ENCODE measurements around the gene PPP1R15A. TPM values are rescaled to one million over a fixed set of nuclear protein-coding genes. Genes with fewer than 3 reads are reported as not detected.
"Not testable (repeated sequence)": the region's sequence is repeated elsewhere in the genome, so short reads cannot be mapped to it uniquely, and the experiment has no call there.

Gene PPP1R15A
- total and polyA plus RNA-seq, 4 experiments from 2014 or later, result 67.0 to 83.3 (median 74.7) TPM

- Mint-ChIP-seq H3K27ac (no peak overlapping the region), H3K27me3 (peaks cover 20 to 24% of the 10 kb centered on the region in 2 donors), H3K4me1 (peaks cover 3 to 10% (median 4%) of the 10 kb centered on the region in 4 donors), H3K4me3 (no peak overlapping the region), H3K36me3 (no peaks in the 10 kb centered on the region), H3K9me3 (no peaks in the 10 kb centered on the region)
- ChIA-PET CTCF (ENCODE audit: partially characterized antibody) (no interaction called here), POLR2A (ENCODE audit: partially characterized antibody) (no interaction called here)
- DNase-seq, result no peak
- peaks cover 2% of the 10 kb centered on the region for H3K4me1 ChIP-seq (ENCODE audit: insufficient read depth, low read length)
- H3K4me3 ChIP-seq (ENCODE audit: low read length in 2 of 2), result no peak overlapping the region
- no peaks in the 10 kb centered on the region for H3K9me3 ChIP-seq (ENCODE audit: control insufficient read depth in 1 of 2, low read length in 2 of 2)
- intact Hi-C loops (cut with micrococcal nuclease), result no loop called here
- peaks cover 10% of the 10 kb centered on the region for H3K27me3 ChIP-seq (ENCODE audit: insufficient read depth, low read length)
- H3K36me3 ChIP-seq (ENCODE audit: insufficient read depth, low read length), result no peaks in the 10 kb centered on the region
- no peak overlapping the region for H3K27ac ChIP-seq (ENCODE audit: low read depth, low read length)
These were observed 18.3 kb downstream of the PPP1R15A start for GRCh38 chr19:48890551-48890950.

GRCh38 chr19:48895226-48895625 is 23.0 kb downstream of the PPP1R15A start:
- Mint-ChIP-seq H3K27ac (no peak overlapping the region), H3K4me1 (peaks cover 9 to 28% (median 15%) of the 10 kb centered on the region in 4 donors), H3K9me3 (no peaks in the 10 kb centered on the region), H3K4me3 (peak overlapping the region in 3 of 8 donors; percentile 41 to 63 (median 48)), H3K27me3 (peaks cover 20 to 24% of the 10 kb centered on the region in 2 donors), H3K36me3 (peaks cover 0 to 4% of the 10 kb centered on the region in 2 donors)
- Histone ChIP-seq H3K4me1 (ENCODE audit: insufficient read depth, low read length) (peaks cover 9% of the 10 kb centered on the region), H3K4me3 (ENCODE audit: low read length in 2 of 2) (no peak overlapping the region), H3K36me3 (ENCODE audit: insufficient read depth, low read length) (no peaks in the 10 kb centered on the region), H3K27me3 (ENCODE audit: insufficient read depth, low read length) (peaks cover 10% of the 10 kb centered on the region), H3K27ac (ENCODE audit: low read depth, low read length) (no peak overlapping the region), H3K9me3 (ENCODE audit: control insufficient read depth in 1 of 2, low read length in 2 of 2) (no peaks in the 10 kb centered on the region)
- intact Hi-C loops (cut with micrococcal nuclease), result no loop called here
- ChIA-PET CTCF (ENCODE audit: partially characterized antibody) (interaction anchor here (1.4 to 1.5 kb wide), 2 partner anchors 76 to 100 kb away, joined by 3 to 4 read pairs; no protein-coding TSS in a partner anchor), POLR2A (ENCODE audit: partially characterized antibody) (interaction anchor here (1.4 to 1.8 kb wide), 4 partner anchors 13 to 98 kb away, joined by 4 to 9 read pairs (median 6); partner anchors contain the start of genes FTL, GYS1 and RUVBL2)
- peak in 1 of 5 donors; percentile 26 for DNase-seq

GRCh38 chr19:48896191-48896720 is 24.0 kb downstream of the PPP1R15A start:
- peaks cover 15 to 37% (median 21%) of the 10 kb centered on the region in 4 donors for H3K4me1 Mint-ChIP-seq
- POLR2A ChIA-PET (ENCODE audit: partially characterized antibody), result interaction anchor here (0.6 to 1.8 kb wide), 6 partner anchors 14 to 755 kb away, joined by 3 to 9 read pairs (median 4); partner anchors contain the start of genes FTL, GYS1 and RUVBL2
- no peaks in the 10 kb centered on the region for H3K9me3 Mint-ChIP-seq

GRCh38 chr19:48897181-48897580 is 25.0 kb downstream of the PPP1R15A start:
- ChIA-PET CTCF (ENCODE audit: partially characterized antibody) (no interaction called here), POLR2A (ENCODE audit: partially characterized antibody) (interaction anchor here (1.0 to 1.8 kb wide), 2 partner anchors 22 to 24 kb away, joined by 3 to 9 read pairs; no protein-coding TSS in a partner anchor)
- Histone ChIP-seq H3K27ac (ENCODE audit: low read depth, low read length) (no peak overlapping the region), H3K36me3 (ENCODE audit: insufficient read depth, low read length) (no peaks in the 10 kb centered on the region), H3K27me3 (ENCODE audit: insufficient read depth, low read length) (peaks cover 10% of the 10 kb centered on the region), H3K9me3 (ENCODE audit: control insufficient read depth in 1 of 2, low read length in 2 of 2) (no peaks in the 10 kb centered on the region), H3K4me1 (ENCODE audit: insufficient read depth, low read length) (peaks cover 25% of the 10 kb centered on the region), H3K4me3 (ENCODE audit: low read length in 2 of 2) (no peak overlapping the region)
- Mint-ChIP-seq H3K27ac (peak overlapping the region in 4 of 7 donors; percentile 18 to 60 (median 44)), H3K9me3 (no peaks in the 10 kb centered on the region), H3K36me3 (peaks cover 5 to 13% of the 10 kb centered on the region in 2 donors), H3K4me3 (no peak overlapping the region), H3K4me1 (peaks cover 18 to 46% (median 27%) of the 10 kb centered on the region in 4 donors), H3K27me3 (peaks cover 12 to 13% of the 10 kb centered on the region in 2 donors)
- no peak for DNase-seq
- intact Hi-C loops (cut with micrococcal nuclease), result no loop called here

More at GRCh38 chr19:48896191-48896720, 24.0 kb downstream of the PPP1R15A start:
- peaks cover 10% of the 10 kb centered on the region for H3K27me3 ChIP-seq (ENCODE audit: insufficient read depth, low read length)
- no peak overlapping the region for H3K27ac ChIP-seq (ENCODE audit: low read depth, low read length)
- Mint-ChIP-seq H3K36me3 (peaks cover 5 to 11% of the 10 kb centered on the region in 2 donors), H3K4me3 (peak overlapping the region in 5 of 8 donors; percentile 25 to 52 (median 48)), H3K27me3 (peaks cover 15 to 20% of the 10 kb centered on the region in 2 donors), H3K27ac (peak overlapping the region in 3 of 7 donors; percentile 8 to 75 (median 42))
- intact Hi-C loops (cut with micrococcal nuclease), result no loop called here
- no peaks in the 10 kb centered on the region for H3K36me3 ChIP-seq (ENCODE audit: insufficient read depth, low read length)
- no peaks in the 10 kb centered on the region for H3K9me3 ChIP-seq (ENCODE audit: control insufficient read depth in 1 of 2, low read length in 2 of 2)
- no peak overlapping the region for H3K4me3 ChIP-seq (ENCODE audit: low read length in 2 of 2)
- no peak for DNase-seq
- CTCF ChIA-PET (ENCODE audit: partially characterized antibody), result interaction anchor here (0.5 to 1.4 kb wide), 2 partner anchors 101 to 124 kb away, joined by 3 read pairs; no protein-coding TSS in a partner anchor
- H3K4me1 ChIP-seq (ENCODE audit: insufficient read depth, low read length), result peaks cover 17% of the 10 kb centered on the region

- Mint-ChIP-seq H3K27ac (peak overlapping the region in 5 of 7 donors; percentile 68 to 97 (median 88)), H3K4me1 (peaks cover 20 to 52% (median 32%) of the 10 kb centered on the region in 4 donors), H3K4me3 (peak overlapping the region in 6 of 8 donors; percentile 12 to 98 (median 74)), H3K36me3 (peaks cover 9 to 18% of the 10 kb centered on the region in 2 donors)
- DNase-seq; H3K9me3 ChIP-seq (ENCODE audit: control insufficient read depth in 1 of 2, low read length in 2 of 2); H3K36me3 ChIP-seq (ENCODE audit: insufficient read depth, low read length); H3K27me3 Mint-ChIP-seq; H3K27ac ChIP-seq (ENCODE audit: low read depth, low read length); intact Hi-C loops (cut with micrococcal nuclease); H3K9me3 Mint-ChIP-seq; H3K27me3 ChIP-seq (ENCODE audit: insufficient read depth, low read length): not testable (repeated sequence)
- ChIA-PET CTCF (ENCODE audit: partially characterized antibody) (interaction anchor here (1.2 to 3.1 kb wide), 5 partner anchors 13 to 94 kb away, joined by 3 to 17 read pairs (median 5); partner anchors contain the start of genes GYS1 and RUVBL2), POLR2A (ENCODE audit: partially characterized antibody) (interaction anchor here (0.6 to 4.3 kb wide), 11 partner anchors 18 to 119 kb away, joined by 3 to 78 read pairs (median 7); partner anchors contain the start of genes BAX, FTL, GYS1 and PPP1R15A)
- Histone ChIP-seq H3K4me3 (ENCODE audit: low read length in 2 of 2) (peak overlapping the region in 1 of 2 donors; percentile 73), H3K4me1 (ENCODE audit: insufficient read depth, low read length) (peaks cover 30% of the 10 kb centered on the region)
These were observed 27.1 kb downstream of the PPP1R15A start for GRCh38 chr19:48899386-48899749.

GRCh38 chr19:48899781-48900476 is 27.7 kb downstream of the PPP1R15A start, which contains the start of gene NUCB1:
TSS of gene NUCB1 (plus strand) at chr19:48900312. CDS start at chr19:48900797, 485 bp downstream.
- intact Hi-C loops (cut with micrococcal nuclease), result loop anchor here (1.0 to 10.0 kb wide), 4 partner anchors 25 to 65 kb away; partner anchors contain the start of genes DHDH and FTL
- CTCF ChIA-PET (ENCODE audit: partially characterized antibody), result interaction anchor here (1.2 to 3.1 kb wide), 5 partner anchors 14 to 93 kb away, joined by 3 to 17 read pairs (median 5); partner anchors contain the start of genes GYS1 and RUVBL2
- Histone ChIP-seq H3K9me3 (ENCODE audit: control insufficient read depth in 1 of 2, low read length in 2 of 2) (no peaks in the 10 kb centered on the region), H3K4me3 (ENCODE audit: low read length in 2 of 2) (peak within 1 kb of the TSS; percentile 73 to 85), H3K36me3 (ENCODE audit: insufficient read depth, low read length) (peaks cover 4% of the 10 kb centered on the region), H3K27me3 (ENCODE audit: insufficient read depth, low read length) (peaks cover 4% of the 10 kb centered on the region), H3K27ac (ENCODE audit: low read depth, low read length) (peak within 1 kb of the TSS; percentile 81), H3K4me1 (ENCODE audit: insufficient read depth, low read length) (peaks cover 30% of the 10 kb centered on the region)
- POLR2A ChIA-PET (ENCODE audit: partially characterized antibody), result interaction anchor here (0.6 to 4.3 kb wide), 12 partner anchors 19 to 118 kb away, joined by 3 to 78 read pairs (median 6); partner anchors contain the start of genes BAX, FTL, GYS1 and PPP1R15A
- Mint-ChIP-seq H3K9me3 (no peaks in the 10 kb centered on the region), H3K27ac (peak within 1 kb of the TSS; percentile 88 to 97 (median 95)), H3K27me3 (peaks cover under 1 to 2% of the 10 kb centered on the region in 2 donors), H3K4me1 (peaks cover 18 to 49% (median 29%) of the 10 kb centered on the region in 4 donors), H3K36me3 (peaks cover 11 to 21% of the 10 kb centered on the region in 2 donors), H3K4me3 (peak within 1 kb of the TSS; percentile 92 to 99 (median 98))
- peak; percentile 97 to 99 (median 97) for DNase-seq
